ENCODE data around the gene GFER. TPM values are rescaled to one million over a fixed set of nuclear protein-coding genes. Genes with fewer than 3 reads are reported as not detected.
A peak's percentile ranks its signal among the peaks of the same experiment; 100 is the strongest.

GFER gene
- total and polyA plus RNA-seq, 10 of the 15 experiments (the other 5 are each of a cell fraction or from before 2014, with no cell fraction given): 2.4 to 57.7 (median 31.3) TPM

DNA sequence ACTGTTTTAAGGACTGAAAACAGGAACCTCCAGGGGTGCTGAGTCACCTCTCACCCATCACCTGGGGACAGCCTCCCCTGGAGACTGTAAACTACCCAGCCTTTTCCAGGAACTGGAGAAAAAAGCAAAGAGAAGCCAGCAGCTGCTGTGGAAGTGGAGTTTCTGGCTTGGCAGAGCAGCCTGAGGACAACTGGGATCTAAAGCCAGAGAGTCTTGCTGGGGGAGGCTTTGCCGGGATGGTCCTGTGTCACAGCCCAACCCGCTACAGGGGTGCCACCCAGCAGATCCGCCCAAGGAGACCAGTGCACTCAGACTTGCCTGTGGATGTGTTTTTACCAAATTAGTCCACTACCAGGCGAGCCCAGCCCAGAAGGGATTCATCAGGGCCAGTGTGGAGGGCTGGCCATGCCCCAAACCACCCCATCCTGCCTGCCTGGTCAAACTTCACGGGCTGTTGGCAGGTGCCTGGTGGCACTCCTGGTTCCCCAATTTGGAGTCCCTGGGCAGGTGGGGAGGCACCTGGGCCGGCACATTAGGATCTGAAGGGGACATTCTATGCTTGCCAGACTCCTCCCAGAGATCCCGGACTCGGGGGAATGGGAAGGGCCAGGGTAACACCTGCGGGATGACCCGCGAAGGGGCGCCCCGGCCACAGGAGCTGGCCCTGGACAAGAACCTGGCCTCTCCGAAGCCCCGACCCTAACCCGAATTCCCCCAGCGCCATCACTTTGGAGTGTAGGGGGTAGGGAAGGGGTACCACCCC, 41.8 kb upstream of the GFER start:
- Histone ChIP-seq H2AFZ (ENCODE audit: control insufficient read depth, low read depth, low read length) (peak overlapping the region; percentile 61), H3K79me2 (ENCODE audit: control insufficient read depth, insufficient read depth, low read length) (peaks cover 18% of the 10 kb centered on the region), H3K36me3 (ENCODE audit: control insufficient read depth in 2 of 2, insufficient read depth in 2 of 2, low read length in 1 of 2) (peaks cover 0 to 5% of the 10 kb centered on the region in 2 experiments; a peak in 3 of 4 replicates), H3K4me1 (ENCODE audit: control insufficient read depth, insufficient read depth, low read length) (peaks cover 10% of the 10 kb centered on the region; the same call in 1 of the 2 replicates), H3K4me3 (peak overlapping the region; percentile 87), H3K9me3 (replicated peaks; ENCODE audit: control insufficient read depth, insufficient read depth, low read length) (no peaks in the 10 kb centered on the region), H3K9ac (ENCODE audit: control insufficient read depth, insufficient read depth, low read length) (peak overlapping the region; percentile 80), H3K27ac (ENCODE audit: control insufficient read depth, insufficient read depth) (peak overlapping the region; percentile 47), H4K20me1 (ENCODE audit: control insufficient read depth, insufficient read depth) (no peaks in the 10 kb centered on the region), H3K4me2 (ENCODE audit: control insufficient read depth, insufficient read depth) (peak overlapping the region; percentile 84), H3K27me3 (replicated peaks in 1 of 2; ENCODE audit: control insufficient read depth in 2 of 2, insufficient read depth in 2 of 2, low read length in 1 of 2) (no peaks in the 10 kb centered on the region)
- intact Hi-C loops (cut with micrococcal nuclease; ENCODE audit: unreplicated experiment): no loop called here
- CTCF ChIA-PET: interaction anchor here (1.1 to 2.0 kb wide), 3 partner anchors 13 to 78 kb away, joined by 5 to 8 read pairs (median 7); no protein-coding TSS in a partner anchor
- no peak for TF ChIP-seq LARP7 (IDR thresholded peaks at IDR 0.05)
- no peak for TF ChIP-seq ZBED1 (IDR thresholded peaks at IDR 0.05; ENCODE audit: borderline replicate concordance)
- TF ChIP-seq MLLT1 (IDR thresholded peaks at IDR 0.05): no peak
- TF ChIP-seq, protein P1, sequence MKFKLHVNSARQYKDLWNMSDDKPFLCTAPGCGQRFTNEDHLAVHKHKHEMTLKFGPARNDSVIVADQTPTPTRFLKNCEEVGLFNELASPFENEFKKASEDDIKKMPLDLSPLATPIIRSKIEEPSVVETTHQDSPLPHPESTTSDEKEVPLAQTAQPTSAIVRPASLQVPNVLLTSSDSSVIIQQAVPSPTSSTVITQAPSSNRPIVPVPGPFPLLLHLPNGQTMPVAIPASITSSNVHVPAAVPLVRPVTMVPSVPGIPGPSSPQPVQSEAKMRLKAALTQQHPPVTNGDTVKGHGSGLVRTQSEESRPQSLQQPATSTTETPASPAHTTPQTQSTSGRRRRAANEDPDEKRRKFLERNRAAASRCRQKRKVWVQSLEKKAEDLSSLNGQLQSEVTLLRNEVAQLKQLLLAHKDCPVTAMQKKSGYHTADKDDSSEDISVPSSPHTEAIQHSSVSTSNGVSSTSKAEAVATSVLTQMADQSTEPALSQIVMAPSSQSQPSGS (IDR thresholded peaks at IDR 0.05; ENCODE audit: low read length): no peak
- no peak for TF ChIP-seq KLF5 (IDR thresholded peaks at IDR 0.05; ENCODE audit: partially characterized antibody)
- no peak for TF ChIP-seq PKNOX1 (IDR thresholded peaks at IDR 0.05)
- peak; percentile 47; the same call in 1 of the 2 replicates for TF ChIP-seq SPI1 (IDR thresholded peaks at IDR 0.05; ENCODE audit: borderline replicate concordance, insufficient read depth, low read depth, low read length)
- no peak for TF ChIP-seq ZNF384 (IDR thresholded peaks at IDR 0.05; ENCODE audit: borderline replicate concordance, low read depth, low read length)
- TF ChIP-seq SREBF1 (IDR thresholded peaks at IDR 0.05; ENCODE audit: low read length): no peak
- TF ChIP-seq ZNF217 (IDR thresholded peaks at IDR 0.05): no peak
- no peak for TF ChIP-seq KAT2A (conservative IDR thresholded peaks at IDR 0.05; ENCODE audit: control insufficient read depth, low read depth, low read length)
- no peak for TF ChIP-seq CREM (IDR thresholded peaks at IDR 0.05; ENCODE audit: low read depth)
- TF ChIP-seq CHD1 (IDR thresholded peaks at IDR 0.05; ENCODE audit: low read depth, low read length): no peak
- no peak for TF ChIP-seq MXI1 (IDR thresholded peaks at IDR 0.05; ENCODE audit: low read depth, low read length)
- no peak for TF ChIP-seq BMI1 (IDR thresholded peaks at IDR 0.05; ENCODE audit: borderline replicate concordance)
- 0 out of 2 replicates have a peak, but pooled peaks have one; percentile 14 for TF ChIP-seq DPF2 (IDR thresholded peaks at IDR 0.05)
- no peak for TF ChIP-seq TARDBP (IDR thresholded peaks at IDR 0.05; ENCODE audit: borderline replicate concordance)
- in situ Hi-C loops (cut with MboI): no loop called here
- FAIRE-seq: no peak
- BruUV-seq (replicated peaks): TSS peak; percentile 75
- no peak for DNase-seq (ENCODE audit: low read depth, low spot score)
- POLR2A ChIA-PET: interaction anchor here (0.6 to 2.3 kb wide), 4 partner anchors 10 to 54 kb away, joined by 4 to 7 read pairs (median 6); no protein-coding TSS in a partner anchor
- WGBS (ENCODE audit: insufficient coverage, insufficient replicate concordance, low lambda C conversion rate, missing lambda C conversion rate): under 1% methylated on average over 17 of the region's 17 CpGs
- ATAC-seq: peak; percentile 5
- SMC1A ChIA-PET (ENCODE audit: uncharacterized antibody, unreplicated experiment): no interaction called here
- RAD21 ChIA-PET (ENCODE audit: unreplicated experiment): interaction anchor here (1.6 kb wide), 1 partner anchor 76 kb away, joined by 5 read pairs; no protein-coding TSS in a partner anchor
